Measurements from ENCODE around the gene DDR2. TPM values are rescaled to one million over a fixed set of nuclear protein-coding genes. Genes with fewer than 3 reads are reported as not detected.

The DDR2 gene
- total and polyA plus RNA-seq, 2 experiments from 2014 or later = 94.7 to 196 TPM

DNA sequence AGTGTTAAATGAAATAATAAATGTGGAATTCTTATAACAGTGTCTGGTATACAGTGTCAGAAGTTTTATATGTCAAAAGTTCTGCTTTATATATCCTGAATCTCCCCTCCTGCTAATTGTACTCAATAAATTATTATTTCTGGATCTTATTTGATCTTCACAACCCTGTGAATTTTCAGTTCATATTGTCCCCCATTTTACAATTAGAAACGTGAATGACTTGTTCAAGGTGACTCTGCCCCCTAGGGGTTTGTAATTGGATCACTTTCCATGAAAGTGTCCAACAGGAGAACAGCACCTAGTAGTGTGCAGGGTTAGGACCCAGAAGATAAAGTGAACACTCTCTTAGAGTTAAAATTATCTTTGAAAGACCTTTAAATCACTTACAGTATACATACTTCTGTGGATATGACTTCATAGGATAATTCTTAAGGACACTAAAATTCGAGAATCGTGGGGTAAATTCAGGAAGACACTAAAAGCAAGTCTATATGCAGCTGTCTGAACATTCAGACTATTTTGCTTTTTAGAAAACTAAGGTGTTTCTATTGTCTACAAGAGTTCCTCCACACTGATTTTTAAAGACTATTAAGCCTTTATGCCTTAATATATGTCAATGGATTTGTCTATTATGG lies 4.5 kb upstream of the DDR2 start:
- Histone ChIP-seq H3K4me1 (ENCODE audit: insufficient read depth) (peaks cover 56% of the 10 kb centered on the region), H3K27me3 (replicated peaks; ENCODE audit: insufficient read depth) (no peaks in the 10 kb centered on the region), H3K9me3 (ENCODE audit: low read depth) (no peaks in the 10 kb centered on the region), H3K4me2 (ENCODE audit: unreplicated experiment) (peak overlapping the region; percentile 89), H3K36me3 (ENCODE audit: low read depth) (no peaks in the 10 kb centered on the region), H3K9ac (peak overlapping the region; percentile 66; the same call in 1 of the 2 replicates), H4K20me1 (ENCODE audit: insufficient read depth) (no peaks in the 10 kb centered on the region), H3F3A (ENCODE audit: insufficient read depth) (peaks cover 59% of the 10 kb centered on the region), H3K79me2 (ENCODE audit: insufficient read depth) (peaks cover 19% of the 10 kb centered on the region), H2AFZ (0 out of 2 replicates have a peak overlapping the region, but pooled peaks have one; percentile 77), H3K9me2 (ENCODE audit: insufficient read depth) (no peaks in the 10 kb centered on the region), H3K27ac (no peak overlapping the region), H3K4me3 (no peak overlapping the region)
- TF ChIP-seq EZH2 (IDR thresholded peaks at IDR 0.05; ENCODE audit: insufficient read depth, poor library complexity, severe bottlenecking) (no peak), EZH2phosphoT487 (IDR thresholded peaks at IDR 0.05; ENCODE audit: insufficient read depth, low read depth) (no peak)
- 65 to 66% methylated on average over 3 of the region's 3 CpGs for WGBS, 2 experiments (ENCODE audit: low coverage in 1 of 2, low lambda C conversion rate in 2 of 2, missing lambda C conversion rate in 2 of 2)
- peak; percentile 64 for DNase-seq
- in situ Hi-C loops (cut with MboI) = no loop called here

DNA sequence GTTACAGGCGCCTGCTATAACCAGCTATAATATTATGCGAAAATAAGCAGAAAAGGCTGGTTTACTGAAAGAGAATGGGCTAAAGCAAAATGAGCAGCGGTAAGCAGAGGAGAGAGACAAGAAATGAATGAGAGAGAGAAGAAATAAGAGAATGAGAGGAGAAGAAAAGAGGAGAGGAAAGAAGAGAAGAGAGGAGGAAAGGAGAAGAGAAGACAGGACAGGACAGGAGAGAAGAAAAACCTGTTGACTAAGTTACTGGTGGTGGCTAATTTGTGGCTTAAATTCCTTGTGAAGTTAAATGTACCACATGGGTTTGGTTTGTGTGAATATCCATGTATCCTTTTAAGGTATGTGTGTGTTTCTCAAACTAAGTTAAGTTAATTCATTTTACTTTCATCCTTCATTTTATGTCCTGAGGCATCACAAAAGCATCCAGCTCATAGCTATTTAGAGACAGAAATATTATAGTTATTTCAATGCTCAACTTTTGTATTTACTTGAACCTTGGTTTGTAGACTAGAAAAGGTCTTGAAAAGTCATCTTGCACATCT lies 3.1 kb upstream of the DDR2 start:
- Histone ChIP-seq H3K36me3 (ENCODE audit: low read depth) (no peaks in the 10 kb centered on the region), H3K4me1 (ENCODE audit: insufficient read depth) (peaks cover 56% of the 10 kb centered on the region), H3K27ac (peak overlapping the region; percentile 99), H3K9me3 (ENCODE audit: low read depth) (no peaks in the 10 kb centered on the region), H3K27me3 (replicated peaks; ENCODE audit: insufficient read depth) (no peaks in the 10 kb centered on the region), H3K9me2 (ENCODE audit: insufficient read depth) (no peaks in the 10 kb centered on the region), H3K4me2 (ENCODE audit: unreplicated experiment) (peak overlapping the region; percentile 100), H3K9ac (peak overlapping the region; percentile 40), H2AFZ (no peak overlapping the region), H3K4me3 (0 out of 2 replicates have a peak overlapping the region, but pooled peaks have one; percentile 16), H3K79me2 (ENCODE audit: insufficient read depth) (peaks cover 33% of the 10 kb centered on the region), H3F3A (ENCODE audit: insufficient read depth) (peaks cover 71% of the 10 kb centered on the region), H4K20me1 (ENCODE audit: insufficient read depth) (no peaks in the 10 kb centered on the region)
- in situ Hi-C loops (cut with MboI) = no loop called here
- peak; percentile 36 for DNase-seq
- 96 to 98% methylated on average over 3 of the region's 3 CpGs for WGBS, 2 experiments (ENCODE audit: low coverage in 1 of 2, low lambda C conversion rate in 2 of 2, missing lambda C conversion rate in 2 of 2)
- TF ChIP-seq EZH2 (IDR thresholded peaks at IDR 0.05; ENCODE audit: insufficient read depth, poor library complexity, severe bottlenecking) (no peak), EZH2phosphoT487 (IDR thresholded peaks at IDR 0.05; ENCODE audit: insufficient read depth, low read depth) (no peak)

DNA sequence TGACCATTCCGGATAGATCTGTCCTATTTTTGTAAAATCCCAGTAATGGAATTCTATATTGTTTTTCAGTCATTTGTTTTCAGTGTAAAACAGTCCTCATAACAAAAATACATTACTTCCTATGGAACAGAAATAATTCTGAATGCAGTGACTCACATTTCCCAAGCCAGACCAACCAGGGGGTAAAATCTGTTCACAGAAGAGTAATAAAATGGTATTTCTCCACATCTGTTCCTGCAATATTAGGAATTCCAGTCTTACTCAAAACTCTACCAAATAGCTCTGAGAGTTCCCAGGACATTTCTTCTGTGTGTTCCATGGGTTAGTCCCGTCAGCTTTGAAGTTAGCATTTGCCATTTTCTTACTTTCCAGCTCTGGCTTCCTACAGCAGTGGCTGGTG lies 2.6 kb upstream of the DDR2 start:
- Histone ChIP-seq H3K27me3 (replicated peaks; ENCODE audit: insufficient read depth) (no peaks in the 10 kb centered on the region), H3K4me2 (ENCODE audit: unreplicated experiment) (peak overlapping the region; percentile 100), H3K36me3 (ENCODE audit: low read depth) (no peaks in the 10 kb centered on the region), H3K9ac (peak overlapping the region; percentile 99), H2AFZ (no peak overlapping the region), H3K4me3 (0 out of 2 replicates have a peak overlapping the region, but pooled peaks have one; percentile 100), H3K79me2 (ENCODE audit: insufficient read depth) (peaks cover 38% of the 10 kb centered on the region), H4K20me1 (ENCODE audit: insufficient read depth) (no peaks in the 10 kb centered on the region), H3K9me3 (ENCODE audit: low read depth) (no peaks in the 10 kb centered on the region), H3K9me2 (ENCODE audit: insufficient read depth) (no peaks in the 10 kb centered on the region), H3K27ac (peak overlapping the region; percentile 99), H3F3A (ENCODE audit: insufficient read depth) (peaks cover 71% of the 10 kb centered on the region), H3K4me1 (ENCODE audit: insufficient read depth) (peaks cover 56% of the 10 kb centered on the region)
- DNase-seq = peak; percentile 84
- TF ChIP-seq EZH2phosphoT487 (IDR thresholded peaks at IDR 0.05; ENCODE audit: insufficient read depth, low read depth) = no peak
- TF ChIP-seq EZH2 (IDR thresholded peaks at IDR 0.05; ENCODE audit: insufficient read depth, poor library complexity, severe bottlenecking) = no peak
- WGBS, 2 experiments (ENCODE audit: low coverage in 1 of 2, low lambda C conversion rate in 2 of 2, missing lambda C conversion rate in 2 of 2) = 45 to 70% methylated on average over 2 of the region's 2 CpGs
- in situ Hi-C loops (cut with MboI) = no loop called here

DNA sequence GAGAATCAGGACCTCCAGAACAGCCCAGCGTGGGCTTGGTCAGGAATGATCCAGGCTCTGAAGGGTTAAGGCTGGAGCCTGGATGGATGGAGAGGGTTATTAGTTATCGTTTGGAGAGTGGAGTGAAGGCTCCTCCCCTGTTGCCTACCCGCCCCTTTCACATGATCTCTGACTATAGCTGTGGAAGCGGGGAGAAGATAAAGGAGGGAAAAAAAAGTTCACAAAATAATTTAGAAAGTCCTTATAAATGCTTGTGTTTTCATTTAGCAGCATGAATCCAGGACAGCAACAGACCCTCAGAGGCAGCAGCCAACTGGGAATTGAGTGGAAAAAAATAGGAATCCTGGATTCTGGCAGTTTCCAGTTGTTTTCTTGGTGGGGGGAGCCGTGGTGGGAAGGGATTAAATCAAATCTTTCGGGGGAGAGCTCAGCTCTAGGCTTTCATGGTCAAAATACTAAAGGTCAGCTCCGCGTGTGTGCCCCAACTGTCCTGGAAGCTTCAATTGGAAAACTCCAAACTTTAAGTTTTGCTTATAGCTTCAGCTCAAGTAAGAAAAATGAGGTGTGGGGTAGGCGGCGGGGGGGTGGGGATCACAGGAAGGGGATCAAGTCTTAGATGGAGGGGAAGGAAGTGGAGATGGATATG lies 595 bp upstream of the DDR2 start:
- Histone ChIP-seq H3K27me3 (replicated peaks; ENCODE audit: insufficient read depth) (no peaks in the 10 kb centered on the region), H3K36me3 (ENCODE audit: low read depth) (no peaks in the 10 kb centered on the region), H3K9ac (peak overlapping the region; percentile 99), H4K20me1 (ENCODE audit: insufficient read depth) (peaks cover 4% of the 10 kb centered on the region; the same call in 1 of the 2 replicates), H3K79me2 (ENCODE audit: insufficient read depth) (peaks cover 58% of the 10 kb centered on the region), H2AFZ (peak overlapping the region; percentile 40), H3K4me1 (ENCODE audit: insufficient read depth) (peaks cover 60% of the 10 kb centered on the region), H3K27ac (peak overlapping the region; percentile 99), H3F3A (ENCODE audit: insufficient read depth) (peaks cover 69% of the 10 kb centered on the region), H3K4me2 (ENCODE audit: unreplicated experiment) (peak overlapping the region; percentile 100), H3K9me2 (ENCODE audit: insufficient read depth) (no peaks in the 10 kb centered on the region), H3K9me3 (ENCODE audit: low read depth) (no peaks in the 10 kb centered on the region), H3K4me3 (peak overlapping the region; percentile 100)
- TF ChIP-seq EZH2 (IDR thresholded peaks at IDR 0.05; ENCODE audit: insufficient read depth, poor library complexity, severe bottlenecking) (no peak), EZH2phosphoT487 (IDR thresholded peaks at IDR 0.05; ENCODE audit: insufficient read depth, low read depth) (no peak)
- peak; percentile 85 for DNase-seq
- 0% methylated on average over 10 of the region's 10 CpGs for WGBS, 2 experiments (ENCODE audit: low coverage in 1 of 2, low lambda C conversion rate in 2 of 2, missing lambda C conversion rate in 2 of 2)
- in situ Hi-C loops (cut with MboI) = no loop called here
